Fibroblast of upper back skin (primary cell): Measurements from ENCODE around the gene ASTN2.

Source experiments
- DNase-seq: peaks from one replicate; pipeline ENCODE4 v3.0.0-alpha.2; 2013

Gene ASTN2

DNA sequence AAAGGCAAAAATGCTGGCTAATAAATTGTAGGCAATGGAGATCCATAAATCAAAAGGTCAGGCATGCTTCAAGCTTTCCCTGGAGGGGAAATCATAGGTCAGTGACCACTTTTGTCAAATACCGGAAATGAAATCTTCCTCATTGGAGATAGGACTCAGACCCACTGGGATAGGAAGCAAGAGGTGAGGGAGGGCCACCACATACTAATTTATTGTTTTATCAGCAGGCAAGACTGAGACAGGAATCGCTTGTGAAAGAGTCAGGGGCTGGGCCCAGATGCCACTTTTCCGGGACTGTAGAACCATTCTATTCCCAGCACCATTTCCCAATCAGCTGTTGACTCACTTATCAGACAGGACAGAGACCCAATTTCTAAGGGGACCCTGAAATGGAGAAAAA is 984.0 kb downstream of the ASTN2 start:
- no peak for DNase-seq

DNA sequence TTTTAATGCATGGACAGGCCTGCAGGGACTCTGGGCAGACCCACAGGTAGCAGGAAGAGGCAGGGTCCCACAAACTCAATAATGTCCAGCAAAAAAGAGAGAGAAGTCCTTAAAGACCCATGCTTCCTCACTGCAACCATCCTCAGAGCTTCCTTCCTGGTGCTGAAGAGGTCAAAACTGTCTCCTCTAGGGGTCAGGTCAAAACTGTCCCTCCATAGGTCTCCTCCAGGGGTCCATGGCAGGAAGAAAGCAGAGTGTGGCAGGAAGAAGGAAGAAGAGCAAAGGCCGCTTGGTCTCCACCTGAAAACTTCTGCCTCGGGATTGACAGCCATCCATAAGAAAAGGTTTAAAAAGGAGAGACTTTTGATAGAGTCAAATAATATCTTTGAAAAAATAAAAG is 989.6 kb downstream of the ASTN2 start:
- DNase-seq: no peak

DNA sequence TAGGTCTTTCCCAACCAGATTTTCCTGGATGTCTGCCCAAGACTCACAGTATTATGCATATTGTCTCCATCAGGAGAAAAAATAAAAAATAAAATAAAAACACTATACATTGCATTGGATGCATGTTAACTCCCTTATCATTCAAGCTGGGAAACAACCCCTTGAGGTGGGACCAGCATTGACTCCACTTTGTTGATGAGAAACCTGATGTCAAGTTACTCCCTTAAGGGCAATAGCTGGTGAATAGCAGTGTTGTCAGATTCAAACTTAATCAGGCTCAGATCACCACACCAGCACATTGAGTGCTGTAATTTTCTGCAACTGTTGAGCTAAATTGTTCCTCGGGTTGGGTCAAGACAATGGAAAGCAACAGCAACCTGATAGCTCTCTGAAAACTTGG is 991.7 kb downstream of the ASTN2 start:
- DNase-seq: no peak

DNA sequence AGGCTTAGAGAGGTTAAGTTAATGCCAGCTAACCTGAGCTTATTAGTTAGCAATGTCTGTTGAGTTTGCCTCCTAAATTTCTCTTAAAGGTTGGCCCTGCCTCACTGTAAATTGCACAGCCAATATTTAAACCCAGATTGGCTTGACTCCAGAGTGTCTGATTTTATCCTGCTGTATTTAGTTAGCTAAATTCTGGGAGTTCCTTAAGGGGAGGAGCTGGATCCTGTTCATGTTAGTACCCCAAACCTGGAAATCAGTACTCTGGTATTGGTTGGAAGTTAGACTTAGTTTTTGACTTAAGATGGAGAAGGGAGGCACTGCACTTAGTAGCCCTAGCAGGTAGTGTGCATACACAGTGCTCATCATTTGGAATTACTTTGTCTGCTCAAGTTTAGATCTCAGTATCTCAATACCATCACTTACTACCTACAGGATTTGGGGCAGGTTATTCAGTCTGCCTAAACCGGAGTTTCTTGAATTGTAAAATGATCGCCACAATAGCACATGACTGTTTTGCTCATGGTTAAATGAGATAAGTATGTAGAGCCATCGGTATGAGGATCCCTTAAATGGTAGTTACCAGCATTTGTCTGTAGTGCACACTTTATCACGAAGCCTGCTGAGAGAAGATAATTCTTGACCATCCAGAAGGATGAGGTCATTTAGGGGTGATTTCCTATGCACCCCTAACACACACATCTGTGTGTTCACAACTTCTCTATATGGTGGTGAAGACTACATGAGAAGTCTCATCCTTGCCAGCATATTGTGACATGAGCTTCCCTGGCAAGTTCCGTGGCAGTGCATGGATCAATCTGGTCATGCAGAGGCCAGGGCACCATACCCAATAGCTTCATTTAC is 992.5 kb downstream of the ASTN2 start:
- DNase-seq: no peak

DNA sequence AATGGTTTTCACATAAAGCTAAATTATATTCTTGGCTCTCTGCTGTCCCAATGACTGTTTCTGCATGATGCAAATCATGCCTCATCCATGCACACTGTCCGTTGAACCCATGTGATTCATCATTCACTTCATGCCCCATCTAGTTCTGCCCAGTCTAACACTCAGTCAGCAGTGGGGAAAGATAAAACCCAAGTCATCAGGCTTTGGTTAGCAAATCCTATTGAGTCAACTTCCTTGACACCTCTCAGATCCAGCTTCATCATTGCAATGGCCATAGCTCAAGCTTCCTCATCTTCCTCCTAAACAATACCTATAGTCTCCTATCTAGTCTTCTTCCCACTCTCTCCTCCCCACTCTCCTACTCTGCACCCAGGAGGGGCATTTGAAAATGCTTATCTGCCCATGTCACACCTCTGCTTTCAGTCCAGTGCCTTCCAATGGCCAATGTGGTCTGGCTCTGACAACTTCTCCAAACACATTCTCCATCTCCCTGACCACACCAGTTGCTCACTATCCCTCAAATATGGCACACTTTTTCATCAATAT is 993.8 kb downstream of the ASTN2 start:
- DNase-seq: peak; percentile 55

DNA sequence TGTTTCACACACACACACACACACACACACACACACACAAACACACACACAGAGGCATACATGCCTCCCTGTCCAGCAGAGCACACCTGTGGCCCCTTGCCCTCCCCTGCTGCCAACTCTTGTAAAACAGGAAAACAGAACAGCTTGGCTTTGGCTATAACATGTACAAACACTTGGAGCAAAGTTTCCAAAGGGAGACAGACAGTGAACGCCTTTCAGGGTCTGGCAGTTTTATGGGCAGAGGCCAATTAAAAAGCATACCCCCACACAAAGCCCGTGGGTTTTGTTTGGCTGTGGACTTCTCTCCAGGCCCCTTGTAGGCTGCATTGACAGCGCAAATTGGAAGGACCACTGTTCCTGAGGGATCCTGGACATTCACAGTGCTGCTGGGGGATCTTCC is 995.7 kb downstream of the ASTN2 start:
- no peak for DNase-seq

DNA sequence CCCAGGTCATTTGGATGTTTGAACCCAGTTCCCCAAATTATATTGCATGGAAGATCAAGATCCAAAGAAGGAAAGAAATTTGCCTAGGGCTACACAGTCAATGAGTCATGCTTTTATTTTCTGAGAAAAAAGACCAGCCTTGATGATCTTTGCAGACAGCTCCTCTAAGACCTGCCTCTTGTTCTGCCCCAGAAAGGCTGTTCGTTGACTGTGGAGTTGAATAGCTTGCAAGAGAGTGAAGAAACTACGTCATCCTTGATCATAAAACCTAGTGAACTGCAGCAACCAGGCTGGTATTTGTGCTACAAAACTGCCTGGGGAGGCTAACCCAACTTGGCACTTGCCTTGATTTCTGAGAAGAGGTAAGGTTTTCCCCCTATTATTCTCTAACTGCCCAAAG is 997.4 kb downstream of the ASTN2 start:
- no peak for DNase-seq

DNA sequence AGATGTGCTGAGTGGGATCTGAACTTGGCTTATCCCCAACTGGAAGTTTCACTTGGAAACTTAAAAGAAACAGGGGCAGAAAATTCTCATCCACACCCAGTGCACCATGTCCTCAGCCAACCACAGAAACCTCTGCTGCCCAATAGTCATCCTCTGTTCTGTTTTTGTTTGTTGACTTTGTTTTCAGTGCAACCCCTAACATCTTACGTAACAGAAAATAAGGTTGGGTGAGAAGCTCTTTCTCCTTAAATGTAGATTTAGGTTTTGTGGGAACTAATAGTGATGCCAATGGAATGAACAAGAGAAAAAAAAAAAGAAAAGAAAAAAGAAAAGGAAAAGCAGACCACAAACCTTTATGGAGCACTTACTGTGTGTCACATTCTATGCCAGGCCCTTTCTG is 998.4 kb downstream of the ASTN2 start:
- DNase-seq: no peak

DNA sequence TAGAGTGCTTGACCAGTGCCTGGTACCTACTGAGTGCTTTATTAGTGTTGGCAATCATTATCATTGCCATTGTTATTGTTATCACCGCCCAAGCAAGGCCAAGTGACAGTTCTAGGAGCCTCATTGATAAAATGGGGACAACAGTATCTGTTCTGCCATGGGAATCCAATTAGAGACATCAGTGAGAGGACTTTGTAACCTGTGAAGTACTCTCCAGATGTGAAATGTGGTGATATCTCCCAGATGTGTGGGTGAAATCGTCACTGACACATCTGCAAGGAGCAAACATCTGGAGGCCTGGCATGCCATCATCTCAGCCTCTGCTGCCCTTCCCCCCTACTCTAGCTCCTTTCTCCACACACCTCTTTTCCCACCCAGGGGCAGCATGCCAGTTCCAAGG is 1000.5 kb downstream of the ASTN2 start:
- DNase-seq: no peak

DNA sequence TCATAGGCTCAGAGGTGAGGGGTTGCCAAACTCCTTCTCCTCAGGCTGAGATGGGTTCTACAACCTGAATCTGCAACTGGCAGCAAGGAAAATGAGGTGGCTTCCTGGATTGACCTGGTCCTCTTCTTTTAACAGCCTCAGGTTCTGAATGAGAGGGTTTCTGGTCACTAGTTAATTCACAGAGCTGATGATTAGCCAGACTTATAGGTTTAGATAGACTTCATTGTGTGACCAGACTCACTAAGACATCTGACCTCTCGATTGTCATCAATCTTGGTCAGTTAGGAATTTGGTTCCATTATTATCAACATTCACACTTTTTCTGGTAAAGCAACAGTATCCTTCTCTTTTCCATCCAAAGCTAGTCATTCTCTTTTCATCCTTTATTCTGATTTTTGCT is 1003.4 kb downstream of the ASTN2 start:
- DNase-seq: no peak

DNA sequence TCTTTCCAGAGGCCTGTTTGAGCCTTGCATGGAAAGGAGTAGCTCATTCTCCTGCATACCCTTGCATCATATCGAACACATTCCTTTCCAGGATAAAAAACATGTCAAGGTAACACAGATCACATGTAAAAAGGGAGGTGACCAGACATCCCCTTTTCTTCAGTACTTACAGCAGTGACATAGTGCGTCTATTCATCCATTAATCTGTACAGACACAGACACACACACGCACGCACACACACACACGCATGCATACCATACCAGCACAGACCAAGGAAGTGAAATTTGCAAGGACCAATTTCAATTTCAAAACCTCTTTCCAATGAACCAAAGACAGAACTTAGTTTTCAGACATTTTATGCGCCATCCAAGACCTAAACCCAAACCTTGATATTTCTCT is 1005.2 kb downstream of the ASTN2 start:
- DNase-seq: no peak

DNA sequence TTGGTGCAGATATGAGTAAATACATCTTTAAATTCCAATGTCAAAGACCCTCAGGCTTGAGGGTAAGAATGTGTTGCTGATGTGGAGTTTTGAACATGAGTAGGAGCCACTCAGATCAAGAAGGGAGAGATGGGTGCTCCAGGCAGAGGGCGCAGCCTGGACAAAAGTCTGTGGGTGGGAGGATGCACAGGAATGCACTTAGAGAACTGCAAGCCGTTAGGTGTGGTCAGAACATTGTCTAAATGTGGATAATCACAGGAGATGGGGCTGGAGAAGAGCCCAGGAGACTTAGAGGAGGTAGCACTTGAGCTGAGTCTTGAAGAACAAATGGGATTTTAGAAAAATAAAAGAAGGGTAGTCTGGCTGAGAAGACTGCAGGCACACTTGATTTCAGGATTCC is 1005.7 kb downstream of the ASTN2 start:
- no peak for DNase-seq

DNA sequence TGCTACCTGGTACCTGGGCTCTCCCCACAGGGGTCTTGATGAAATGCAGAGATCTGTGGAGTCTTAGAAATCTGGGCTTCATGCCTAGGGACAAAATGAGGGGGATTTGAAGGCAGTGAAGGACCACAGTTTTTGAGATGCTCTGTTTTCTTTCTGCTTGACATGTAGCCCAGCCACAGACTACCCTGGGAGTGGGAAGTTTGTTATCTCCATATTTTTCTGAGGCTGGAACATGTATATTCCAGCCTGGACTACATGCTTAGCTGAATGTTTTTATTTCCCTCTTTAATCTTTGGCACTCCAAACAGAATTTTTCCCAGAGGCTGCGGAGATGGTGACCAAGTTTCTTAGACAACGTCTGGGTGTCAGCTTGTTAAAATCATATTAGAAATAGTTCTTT is 1008.4 kb downstream of the ASTN2 start:
- DNase-seq: no peak

DNA sequence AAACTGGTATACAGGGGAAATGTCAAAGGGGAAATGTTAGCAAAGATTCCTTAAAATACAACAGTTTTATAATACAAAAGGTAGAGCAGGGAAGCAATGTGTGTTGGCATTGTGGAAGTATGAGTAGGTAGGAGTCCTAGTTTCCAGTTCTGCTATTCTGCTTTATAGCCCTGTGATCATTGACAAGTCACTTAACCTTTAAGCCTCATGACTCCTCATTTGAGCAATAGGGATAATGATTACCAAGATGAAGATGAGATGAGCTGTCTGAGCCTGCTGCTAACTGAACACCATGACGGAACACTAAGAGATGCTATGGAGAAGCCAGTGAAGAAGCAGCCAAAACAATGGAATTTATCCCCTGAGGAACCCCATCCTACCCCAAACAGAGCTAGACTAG is 1009.5 kb downstream of the ASTN2 start:
- no peak for DNase-seq

DNA sequence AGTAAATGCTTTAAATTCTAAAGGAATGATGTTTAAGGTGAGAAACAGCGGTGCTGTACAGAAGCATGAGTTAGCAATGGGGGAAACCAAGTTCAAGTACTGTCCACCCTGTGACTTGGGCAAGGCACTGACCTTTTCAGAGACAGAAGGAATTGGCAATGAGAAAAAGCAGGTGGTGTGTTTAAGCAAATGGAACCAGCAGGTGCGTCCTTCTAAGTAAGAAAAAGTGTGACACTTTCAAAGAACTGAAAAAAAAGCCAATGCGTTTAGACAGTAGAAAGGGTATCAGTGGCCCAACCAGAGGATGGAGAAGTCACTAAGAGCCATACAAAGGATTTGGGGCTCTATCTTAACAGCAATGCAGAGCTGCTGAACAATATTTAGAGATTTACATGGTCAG is 1010.6 kb downstream of the ASTN2 start:
- DNase-seq: no peak

DNA sequence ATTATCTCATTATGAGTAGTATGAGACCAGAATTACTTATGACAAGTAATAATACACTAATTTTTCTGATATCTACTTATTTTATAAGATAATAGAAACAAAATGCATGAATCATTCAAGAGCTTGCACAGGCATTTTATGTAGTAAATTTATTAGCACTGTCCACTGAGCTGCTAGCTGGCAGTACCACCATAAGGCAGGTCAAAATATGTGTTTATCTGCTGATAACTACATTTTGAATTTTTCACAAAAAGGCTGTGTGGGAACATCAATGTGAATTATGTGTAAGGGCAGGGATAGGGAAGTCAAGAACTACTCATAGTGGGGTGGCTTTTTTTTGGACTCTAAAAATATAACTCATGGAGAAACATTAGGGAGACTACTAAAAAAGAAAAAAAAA is 1011.7 kb downstream of the ASTN2 start:
- no peak for DNase-seq

DNA sequence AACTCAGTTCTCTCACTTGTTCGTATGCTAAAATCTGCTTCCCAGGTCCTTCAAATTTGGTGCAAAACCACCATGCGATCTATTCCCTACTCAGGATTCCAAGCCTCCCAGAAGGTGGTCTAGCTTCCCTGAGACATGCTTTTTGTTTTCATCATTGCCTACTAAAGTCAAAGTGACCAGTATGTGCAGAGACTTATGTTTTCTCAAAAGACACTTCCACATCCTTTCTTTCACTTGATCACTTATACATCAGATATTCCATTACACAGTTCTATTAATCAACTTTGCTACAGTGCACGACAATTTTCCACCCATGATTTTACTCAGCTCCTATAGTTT is 1019.2 kb downstream of the ASTN2 start:
- DNase-seq: no peak

DNA sequence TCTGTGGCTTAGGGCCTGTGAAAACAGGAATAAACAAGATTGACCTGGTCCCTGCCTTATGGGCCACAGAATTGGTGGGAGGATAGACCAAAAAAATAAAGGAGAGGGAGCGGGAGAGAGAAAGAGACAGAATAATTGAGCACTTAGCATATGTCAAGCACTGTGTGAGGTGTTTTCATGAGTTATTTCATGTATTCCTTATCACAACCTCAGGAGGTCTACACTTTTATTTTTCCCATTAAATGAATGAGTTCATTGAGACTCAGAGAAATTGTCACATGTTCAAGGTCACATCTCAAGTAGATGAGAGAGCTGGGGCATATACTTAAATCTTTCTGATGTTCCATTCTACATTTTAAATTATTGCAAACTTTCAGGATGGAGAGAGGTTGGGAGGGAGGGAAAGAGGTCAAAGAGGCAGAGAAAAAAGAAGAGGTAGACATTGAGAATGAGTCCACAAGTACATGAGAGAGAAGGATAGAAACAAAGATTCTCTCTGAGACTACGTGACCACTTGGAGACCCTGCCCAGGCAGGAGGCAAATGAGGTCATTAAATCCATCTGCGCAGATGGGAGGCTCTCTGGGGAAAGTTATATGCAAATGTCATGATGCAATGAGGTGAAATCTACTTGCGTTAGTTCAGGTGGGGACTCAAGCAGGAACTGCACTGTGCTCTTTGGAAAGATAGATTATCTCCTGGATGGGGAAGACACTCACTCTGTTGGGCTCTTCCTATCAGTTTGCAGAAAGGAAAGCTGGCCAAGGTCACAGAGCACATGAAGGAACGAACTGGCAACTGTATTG is 1019.8 kb downstream of the ASTN2 start:
- DNase-seq: peak; percentile 38

DNA sequence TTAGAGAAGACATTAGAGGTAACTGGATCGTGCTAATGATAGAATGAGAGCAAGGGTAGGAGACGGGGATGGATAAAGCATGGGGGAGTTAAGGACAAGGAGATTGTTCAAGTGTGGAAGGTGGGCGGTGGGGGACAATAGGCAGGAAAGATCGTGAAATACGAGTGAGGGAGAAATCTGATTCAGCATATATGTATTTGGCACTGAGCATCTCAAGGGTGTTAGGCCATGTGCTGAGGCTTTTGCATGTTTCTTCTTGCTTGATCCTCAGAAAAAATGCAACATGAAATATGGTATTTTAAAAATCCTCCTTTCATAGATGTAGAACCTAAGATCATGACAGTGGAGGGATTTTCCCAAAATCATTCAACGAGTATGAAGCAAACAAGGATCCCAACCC is 1020.8 kb downstream of the ASTN2 start:
- DNase-seq: no peak

DNA sequence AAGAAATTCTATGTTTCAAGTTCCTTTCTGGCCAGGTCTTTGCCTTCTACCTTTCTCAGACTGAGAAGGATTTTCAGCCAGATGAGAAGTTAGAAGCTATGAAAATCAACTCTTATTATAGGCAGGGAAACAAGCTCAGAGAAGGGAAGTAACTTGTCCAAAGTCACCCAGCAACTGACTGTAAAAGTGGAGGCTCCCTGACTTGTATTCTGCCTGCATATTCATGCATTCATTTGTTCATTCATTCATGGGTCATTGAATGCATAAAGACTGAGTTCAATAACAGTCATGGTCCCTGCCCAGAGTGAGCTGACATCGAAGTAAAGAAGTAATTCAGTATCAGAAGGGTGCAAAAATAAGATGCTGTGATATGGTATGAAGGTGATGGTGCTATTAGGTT is 1021.7 kb downstream of the ASTN2 start:
- DNase-seq: no peak

DNA sequence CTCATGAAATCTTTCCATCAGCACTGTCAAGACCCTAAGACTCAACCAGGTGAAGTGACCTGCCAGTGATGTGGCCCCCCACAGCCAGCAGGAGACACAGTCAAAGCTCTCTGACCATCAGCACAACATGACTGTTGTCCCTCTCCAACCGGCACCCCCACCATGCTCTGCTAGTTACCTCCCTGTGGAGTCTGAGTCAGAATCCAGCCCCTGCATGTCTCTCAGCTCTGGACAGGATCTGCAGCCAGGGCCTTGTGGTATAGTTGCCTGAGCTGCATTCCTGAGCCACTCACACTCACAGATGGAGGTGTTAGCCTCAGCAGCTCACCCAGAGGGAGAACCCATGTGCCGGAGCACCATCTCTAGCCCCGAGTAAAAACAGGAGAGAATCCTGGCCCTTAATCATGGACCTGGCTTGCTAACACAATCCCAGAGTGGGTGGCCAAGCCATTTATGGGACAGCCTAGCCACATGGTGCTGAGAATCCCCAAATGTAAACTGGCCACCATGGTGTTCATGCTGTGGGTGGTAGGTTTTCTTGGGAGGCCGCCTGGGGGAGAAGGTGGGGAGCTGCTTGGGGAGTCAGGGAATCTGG is 1023.5 kb downstream of the ASTN2 start:
- DNase-seq: peak; percentile 94

DNA sequence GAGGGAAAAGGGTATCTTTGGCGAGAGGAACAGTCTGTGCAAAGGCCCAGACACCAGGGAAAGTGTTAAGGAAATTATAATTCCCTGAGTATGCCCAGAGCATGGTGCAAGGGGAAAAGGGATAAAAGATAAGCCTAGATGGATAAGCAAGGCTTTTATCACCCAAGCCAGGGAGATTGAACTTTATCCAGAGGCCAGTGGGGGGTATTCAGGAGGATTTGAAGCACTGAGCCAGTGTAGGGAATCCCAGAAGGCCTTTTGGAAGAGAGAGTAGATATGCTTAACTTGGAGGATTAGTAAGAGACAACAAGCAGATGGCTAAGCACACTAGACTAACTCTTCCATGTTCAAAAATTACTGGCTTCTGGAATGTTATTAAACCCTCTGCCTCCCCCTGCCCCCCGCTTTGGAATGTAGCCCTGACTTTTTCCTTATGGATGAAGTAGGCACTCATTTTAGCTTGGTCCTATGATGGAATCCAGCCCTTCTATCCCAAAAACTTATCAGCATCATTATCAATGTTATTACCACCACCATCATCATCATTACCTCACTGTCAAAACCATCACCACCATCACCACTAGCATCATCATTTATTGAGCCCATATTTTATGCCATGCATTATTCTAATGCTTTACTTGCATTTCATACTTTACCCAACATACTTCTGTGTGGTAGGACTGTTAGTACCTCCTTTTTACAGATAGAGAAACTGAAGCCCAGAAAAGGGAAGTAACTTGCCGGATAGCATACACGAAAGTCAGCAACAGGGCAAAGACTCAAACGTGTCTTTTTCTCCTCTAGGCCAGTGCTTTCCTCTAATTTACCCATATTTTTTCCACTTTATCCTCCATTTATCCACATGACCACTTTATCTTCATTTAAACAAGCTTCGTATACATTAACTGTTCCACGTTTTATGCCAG is 1024.3 kb downstream of the ASTN2 start:
- DNase-seq: peak; percentile 70
